Measurements from ENCODE around the gene RAPGEF5. TPM values are rescaled to one million over a fixed set of nuclear protein-coding genes. Genes with fewer than 3 reads are reported as not detected.

Gene RAPGEF5
- total and polyA plus RNA-seq, 4 donors: 16.1 to 308 (median 61.4) TPM

GRCh38 chr7:22216309-22216708, 140.6 kb downstream of the RAPGEF5 start:
- peak overlapping the region; percentile 3 to 64 for H3K27ac ChIP-seq (ENCODE audit: low read depth in 1 of 2, low read length in 1 of 2)
- peaks cover 0 to 13% (median 1%) of the 10 kb centered on the region in 5 donors for H3K4me1 ChIP-seq (ENCODE audit: control insufficient read depth in 5 of 5, insufficient read depth in 5 of 5, low read length in 5 of 5)
- H3K27me3 ChIP-seq (ENCODE audit: control insufficient read depth in 3 of 3, insufficient read depth in 3 of 3, low read length in 2 of 3): no peaks in the 10 kb centered on the region
- H3K36me3 ChIP-seq (ENCODE audit: control insufficient read depth in 4 of 4, insufficient read depth in 4 of 4, low read length in 4 of 4): no peaks in the 10 kb centered on the region
- H3K9me3 ChIP-seq (ENCODE audit: control insufficient read depth in 4 of 4, insufficient read depth in 3 of 4, low read length in 3 of 4): no peaks in the 10 kb centered on the region
- no peak overlapping the region for H3K9ac ChIP-seq (ENCODE audit: insufficient read depth in 1 of 2, low read length in 2 of 2)
- TF ChIP-seq CTCF (IDR thresholded peaks at IDR 0.05; ENCODE audit: control extremely low read depth, extremely low read depth): no peak
- peak overlapping the region; percentile 28 for H3K4me3 ChIP-seq
- WGBS, 2 donors: 53 to 69% methylated on average over 1 of the region's 1 CpG
- DNase-seq (no peak), ATAC-seq (ENCODE audit: insufficient read depth, low FRiP score) (no peak)

GRCh38 chr7:22214000-22214399, 143.0 kb downstream of the RAPGEF5 start:
- Histone ChIP-seq H3K4me1 (ENCODE audit: control insufficient read depth in 5 of 5, insufficient read depth in 5 of 5, low read length in 5 of 5) (peaks cover 0 to 12% (median 1%) of the 10 kb centered on the region in 5 donors), H3K9me3 (ENCODE audit: control insufficient read depth in 4 of 4, insufficient read depth in 3 of 4, low read length in 3 of 4) (no peaks in the 10 kb centered on the region), H3K27ac (ENCODE audit: low read depth in 1 of 2, low read length in 1 of 2) (peak overlapping the region; percentile 36 to 60), H3K4me3 (no peak overlapping the region), H3K9ac (ENCODE audit: insufficient read depth in 1 of 2, low read length in 2 of 2) (no peak overlapping the region), H3K27me3 (ENCODE audit: control insufficient read depth in 3 of 3, insufficient read depth in 3 of 3, low read length in 2 of 3) (no peaks in the 10 kb centered on the region), H3K36me3 (ENCODE audit: control insufficient read depth in 4 of 4, insufficient read depth in 4 of 4, low read length in 4 of 4) (no peaks in the 10 kb centered on the region)
- DNase-seq (peak in 2 of 3 donors; percentile 33 to 64), ATAC-seq (ENCODE audit: insufficient read depth, low FRiP score) (no peak)
- 30 to 34% methylated on average over 3 of the region's 3 CpGs for WGBS, 2 donors
- no peak for TF ChIP-seq CTCF (IDR thresholded peaks at IDR 0.05; ENCODE audit: control extremely low read depth, extremely low read depth)

DNA sequence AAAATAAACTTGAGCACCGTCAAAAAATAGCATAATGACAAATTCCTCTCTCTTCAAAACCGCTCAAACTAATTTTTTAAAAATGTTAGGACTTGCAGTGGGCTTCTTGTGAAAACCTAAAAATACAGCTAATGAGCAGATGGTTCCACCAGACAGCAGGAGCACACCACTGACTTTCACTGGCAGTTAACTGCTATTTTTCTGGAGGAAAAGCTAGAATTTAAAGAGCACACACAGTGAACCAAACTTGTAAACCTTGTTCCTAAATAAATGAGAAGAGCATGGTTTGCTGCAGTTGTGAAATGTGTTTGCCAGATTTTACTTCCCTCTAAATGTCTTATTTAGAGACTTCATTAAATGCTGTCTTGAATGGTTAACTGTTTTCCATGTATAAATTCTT, 143.9 kb downstream of the RAPGEF5 start:
- H3K27ac ChIP-seq (ENCODE audit: low read depth in 1 of 2, low read length in 1 of 2): peak overlapping the region in 1 of 2 donors; percentile 66

More for the DNA sequence above, 143.9 kb downstream of the RAPGEF5 start:
- 68 to 78% methylated on average over 2 of the region's 2 CpGs for WGBS, 2 donors
- no peak overlapping the region for H3K9ac ChIP-seq (ENCODE audit: insufficient read depth in 1 of 2, low read length in 2 of 2)
- ATAC-seq (ENCODE audit: insufficient read depth, low FRiP score): no peak
- no peaks in the 10 kb centered on the region for H3K9me3 ChIP-seq (ENCODE audit: control insufficient read depth in 4 of 4, insufficient read depth in 3 of 4, low read length in 3 of 4)
- no peaks in the 10 kb centered on the region for H3K27me3 ChIP-seq (ENCODE audit: control insufficient read depth in 3 of 3, insufficient read depth in 3 of 3, low read length in 2 of 3)
- DNase-seq: no peak
- peaks cover 0 to 2% (median 0%) of the 10 kb centered on the region in 4 donors for H3K36me3 ChIP-seq (ENCODE audit: control insufficient read depth in 4 of 4, insufficient read depth in 4 of 4, low read length in 4 of 4)
- TF ChIP-seq CTCF (IDR thresholded peaks at IDR 0.05; ENCODE audit: control extremely low read depth, extremely low read depth): no peak
- no peak overlapping the region for H3K4me3 ChIP-seq
- H3K4me1 ChIP-seq (ENCODE audit: control insufficient read depth in 5 of 5, insufficient read depth in 5 of 5, low read length in 5 of 5): peaks cover 0 to 20% (median 1%) of the 10 kb centered on the region in 5 donors

All from lung (tissue), 12 donors.